B cell (primary cell): ENCODE results near the gene YJEFN3.

Experiments
- CTCF ChIP-seq: fragments of 200-600 bp; IDR thresholded peaks from one replicate; pipeline ENCODE4 v1.8.0; 2022; ENCODE audit warnings: antibody characterized with exemption, mild to moderate bottlenecking
- EZH2 ChIP-seq: IDR thresholded peaks from 2 replicates; pipeline ENCODE4 v1.6.1; 2012; ENCODE audit warnings: borderline replicate concordance, low read depth, mild to moderate bottlenecking, moderate library complexity, low read length; ENCODE audit not compliant: insufficient read depth, poor library complexity, severe bottlenecking

GRCh38 chr19:19551853-19552192 is 23.1 kb downstream of the YJEFN3 start:
- no peak for TF ChIP-seq CTCF
- TF ChIP-seq EZH2 = no peak
